Right cardiac atrium (tissue), 5 donors: ENCODE results near the gene RNASE13. TPM values are rescaled to one million over a fixed set of nuclear protein-coding genes. Genes with fewer than 3 reads are reported as not detected.

Source experiments
- microRNA-seq, 2 donors: library from miRNA; unstranded; fragments of <30 nt; microRNA quantifications; one replicate each; pipeline ENCODE4 v1.2.0, GENCODE V29; 2020 to 2021
- polyA plus RNA-seq: library from polyadenylated mRNA; stranded (reverse); fragments of 200-250 nt; gene quantifications from one replicate; pipeline ENCODE4 v1.2.3, GENCODE V29; 2013
- total RNA-seq, 4 donors: library from RNA; stranded (reverse); fragmentation: NEBNext Ultra II Directional; extraction: Animal tissue kit (Norgen Biotek cat#: 25700); gene quantifications; one replicate each; pipeline ENCODE4 v1.2.1, GENCODE V29; 2021
- donor health status: healthy with polysubstance abuse.
- donor health status: DM: no; HTN: yes; CAD: no.
- donor health status: DM: no; HTN: no; CAD: no.
- donor health status: DM: no; HTN: yes; CAD: no; lungs with severe emphysema.
- donor health status: DM: yes; HTN: yes; CAD: no.

RNASE13 gene
- total and polyA plus RNA-seq, 5 donors, result not detected

Small RNA genes within 50 kb of the gene (microRNA-seq; reads per million reads assigned to microRNA genes)
- gene MIR6717, result 0 to 0.42 reads per million in 2 donors

Other genes with a start within 250 kb of the RNASE13 start
- gene RNASE1, start 232.0 kb downstream of the RNASE13 start, total RNA-seq, result 100 to 1,000 TPM; 256 to 394 (median 314) TPM
- 290 TPM for gene RNASE1, start 232.0 kb downstream of the RNASE13 start, polyA plus RNA-seq
- under 1 TPM in 1 of 4 donors, not detected in 3; 0.69 TPM for gene RNASE3, start 143.4 kb downstream of the RNASE13 start, total RNA-seq
- gene RNASE3, start 143.4 kb downstream of the RNASE13 start, polyA plus RNA-seq, result 0.14 TPM
- 10 to 100 TPM in 1 of 4 donors, 1 to 10 TPM in 3; 2.3 to 10.0 (median 5.1) TPM for gene RNASE2, start 79.3 kb downstream of the RNASE13 start, total RNA-seq
- gene RNASE2, start 79.3 kb downstream of the RNASE13 start, polyA plus RNA-seq, result 3.8 TPM
- gene METTL17, start 44.8 kb downstream of the RNASE13 start, total RNA-seq, result 10 to 100 TPM; 27.0 to 42.4 (median 37.7) TPM
- gene METTL17, start 44.8 kb downstream of the RNASE13 start, polyA plus RNA-seq, result 39.4 TPM
- gene SLC39A2, start 35.5 kb downstream of the RNASE13 start, total RNA-seq, result under 1 TPM in 2 of 4 donors, not detected in 2; 0.29 to 0.35 TPM
- 0.16 TPM for gene SLC39A2, start 35.5 kb downstream of the RNASE13 start, polyA plus RNA-seq
- 100 to 1,000 TPM; 219 to 368 (median 330) TPM for gene NDRG2, start 9.7 kb downstream of the RNASE13 start, total RNA-seq
- 351 TPM for gene NDRG2, start 9.7 kb downstream of the RNASE13 start, polyA plus RNA-seq
- gene TPPP2, start 4.6 kb downstream of the RNASE13 start, total RNA-seq, result 1 to 10 TPM in 3 of 4 donors, under 1 TPM in 1; 0.56 to 1.7 (median 1.1) TPM
- 0.43 TPM for gene TPPP2, start 4.6 kb downstream of the RNASE13 start, polyA plus RNA-seq
- gene RNASE7, start 7.6 kb upstream of the RNASE13 start, total RNA-seq, result not detected
- gene RNASE7, start 7.6 kb upstream of the RNASE13 start, polyA plus RNA-seq, result not detected
- gene RNASE8, start 23.0 kb upstream of the RNASE13 start, total RNA-seq, result not detected
- not detected for gene RNASE8, start 23.0 kb upstream of the RNASE13 start, polyA plus RNA-seq
- 10 to 100 TPM; 19.8 to 25.8 (median 21.0) TPM for gene ARHGEF40, start 35.5 kb upstream of the RNASE13 start, total RNA-seq
- 15.1 TPM for gene ARHGEF40, start 35.5 kb upstream of the RNASE13 start, polyA plus RNA-seq
- gene ZNF219, start 63.8 kb upstream of the RNASE13 start, total RNA-seq, result 10 to 100 TPM; 49.1 to 62.4 (median 56.1) TPM
- gene ZNF219, start 63.8 kb upstream of the RNASE13 start, polyA plus RNA-seq, result 68.6 TPM
- under 1 TPM; 0.28 to 0.63 (median 0.29) TPM for gene TMEM253, start 66.3 kb upstream of the RNASE13 start, total RNA-seq
- 0.57 TPM for gene TMEM253, start 66.3 kb upstream of the RNASE13 start, polyA plus RNA-seq
- not detected for gene OR5AU1, start 121.3 kb upstream of the RNASE13 start, total RNA-seq
- gene OR5AU1, start 121.3 kb upstream of the RNASE13 start, polyA plus RNA-seq, result not detected
- 100 to 1,000 TPM; 241 to 308 (median 289) TPM for gene HNRNPC, start 234.6 kb upstream of the RNASE13 start, total RNA-seq
- gene HNRNPC, start 234.6 kb upstream of the RNASE13 start, polyA plus RNA-seq, result 334 TPM
- 1 to 10 TPM in 1 of 4 donors, under 1 TPM in 3; 0.20 to 1.0 (median 0.61) TPM for gene RPGRIP1, start 245.3 kb upstream of the RNASE13 start, total RNA-seq
- 0.27 TPM for gene RPGRIP1, start 245.3 kb upstream of the RNASE13 start, polyA plus RNA-seq